NCI-H345 (cell line): ENCODE measurements around the gene MMP28.
A peak's percentile ranks its signal among the peaks of the same experiment; 100 is the strongest.

Experiments used
- DNase-seq: peaks from one replicate; lab custom pipeline; 2025; lab: John Stamatoyannopoulos, UW

MMP28 gene

DNA sequence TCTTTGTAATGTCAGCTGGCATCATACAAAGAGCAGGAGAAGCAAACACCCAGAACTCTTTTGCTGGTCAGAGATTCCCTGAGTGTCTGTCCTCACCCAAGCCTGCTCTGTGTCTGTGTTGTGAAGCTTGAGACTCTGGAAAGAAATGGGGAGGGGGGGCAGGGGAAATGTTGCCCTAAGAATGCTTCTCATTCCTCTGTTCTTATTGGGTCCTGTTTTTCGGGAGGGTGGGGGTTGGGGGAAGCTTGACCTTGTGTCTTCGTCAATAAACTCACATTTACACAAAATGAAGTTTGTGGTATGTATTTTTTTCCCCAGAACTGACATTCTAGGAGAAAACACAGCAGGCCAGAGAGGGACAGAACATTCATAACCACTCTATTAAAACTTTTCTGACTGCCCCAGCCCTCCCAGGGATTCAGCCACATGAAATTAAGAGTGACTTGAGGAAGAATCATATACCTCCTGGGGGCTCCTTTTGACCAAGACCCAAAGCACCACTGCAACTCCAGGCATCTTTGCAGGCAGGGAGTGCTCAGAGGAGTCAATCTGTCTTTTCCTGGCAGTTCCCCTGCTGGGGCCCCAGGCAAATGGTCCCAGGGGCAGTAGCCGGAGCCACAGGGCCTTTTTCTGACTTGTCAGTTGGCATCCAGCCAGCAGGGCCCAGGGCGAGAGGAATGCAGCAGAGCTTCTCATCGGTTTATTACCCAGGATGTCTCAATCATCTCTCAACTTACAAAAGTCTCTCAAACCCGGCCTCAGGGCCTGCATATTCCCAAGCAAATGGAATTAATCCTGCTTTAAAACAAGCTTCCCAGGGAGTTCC is 69.1 kb downstream of the MMP28 start:
- DNase-seq: peak; percentile 31

DNA sequence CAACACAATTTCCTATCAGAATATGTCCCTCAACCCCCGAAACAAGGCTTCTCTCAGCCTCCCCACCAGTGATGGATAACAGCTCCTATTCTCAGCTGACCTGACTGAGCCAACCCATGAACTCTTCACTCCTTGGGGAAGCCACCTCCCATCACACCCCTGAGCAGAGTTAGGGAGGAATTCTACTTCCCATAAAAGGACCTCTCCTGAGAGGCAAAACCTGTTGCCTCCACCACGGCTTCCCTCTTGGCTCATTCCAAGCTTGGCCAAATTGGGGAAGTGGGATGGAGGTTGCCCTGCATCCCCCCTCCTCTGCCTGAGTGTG is 69.7 kb downstream of the MMP28 start:
- no peak for DNase-seq

- DNase-seq: no peak
These were observed 70.4 kb downstream of the MMP28 start for GRCh38 chr17:35725058-35725457.

GRCh38 chr17:35723735-35724134 is 71.7 kb downstream of the MMP28 start:
- DNase-seq: no peak

DNA sequence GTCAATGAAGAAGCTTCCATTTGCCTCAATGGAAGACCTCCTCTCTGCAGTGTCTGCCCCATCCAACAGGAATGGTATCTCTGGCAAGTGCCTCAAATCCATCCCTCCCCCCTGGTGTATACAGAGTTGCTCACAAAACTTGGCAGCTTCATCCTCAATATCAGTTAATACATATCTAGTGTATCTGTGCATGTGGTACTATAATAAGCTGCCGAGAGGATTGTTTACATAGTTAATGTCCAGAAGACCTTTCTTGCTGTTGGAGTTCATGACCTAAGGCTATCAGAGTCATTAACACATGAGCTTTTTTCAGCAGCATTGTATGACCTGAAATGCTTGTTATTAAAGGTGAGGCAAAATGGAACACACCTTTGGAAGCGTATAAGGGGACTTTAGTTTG is 78.0 kb downstream of the MMP28 start:
- DNase-seq: no peak

DNA sequence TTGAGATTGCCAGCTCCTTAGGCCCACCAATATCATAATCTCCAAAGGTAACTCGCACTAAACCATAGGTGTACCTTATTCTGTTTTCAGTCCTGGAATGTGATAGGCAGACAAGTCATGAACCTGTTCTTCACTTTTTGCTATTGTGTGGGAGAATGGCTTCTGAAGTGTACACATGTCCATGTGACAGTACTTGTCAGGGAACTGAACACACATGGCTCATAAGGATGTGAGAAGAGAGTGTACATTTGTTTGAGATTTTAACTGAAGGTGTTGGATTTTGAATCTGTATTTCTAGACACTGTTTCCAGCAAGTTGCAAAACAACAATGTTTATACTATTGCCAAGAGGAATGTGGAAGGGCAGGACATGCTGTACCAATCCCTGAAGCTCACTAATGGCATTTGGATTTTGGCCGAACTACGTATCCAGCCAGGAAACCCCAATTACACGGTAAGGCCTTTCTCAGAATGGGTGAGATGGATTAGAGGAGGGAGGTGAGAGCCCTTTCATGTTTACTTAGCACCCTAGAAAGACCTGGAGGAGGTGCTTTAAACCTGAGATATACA is 78.5 kb downstream of the MMP28 start:
- DNase-seq: no peak

GRCh38 chr17:35716173-35716572 is 79.3 kb downstream of the MMP28 start:
- no peak for DNase-seq
